WTC11 (cell line): ENCODE results near the gene TST. TPM values are rescaled to one million over a fixed set of nuclear protein-coding genes. Genes with fewer than 3 reads are reported as not detected.

Source experiments
- EMX1 ChIP-seq: fragments of 250-450 bp; sonication (Bioruptor Pico); IDR thresholded peaks from 2 replicates; pipeline ENCODE4 v1.8.0; 2021; ENCODE audit warnings: mild to moderate bottlenecking
- FOXJ3 ChIP-seq: sonication (generic); formaldehyde crosslinking; IDR thresholded peaks from 2 replicates; pipeline ENCODE4 v1.9.0; 2021; ENCODE audit warnings: missing genetic modification reagents, mild to moderate bottlenecking, borderline replicate concordance
- FOXK1 ChIP-seq: sonication (generic); formaldehyde crosslinking; IDR thresholded peaks from 2 replicates; pipeline ENCODE4 v1.8.0; 2022; ENCODE audit warnings: mild to moderate bottlenecking, moderate library complexity, missing genetic modification reagents
- FOXP1 ChIP-seq: sonication (generic); formaldehyde crosslinking; IDR thresholded peaks from 2 replicates; pipeline ENCODE4 v1.8.0; 2022; ENCODE audit warnings: missing genetic modification reagents, mild to moderate bottlenecking, moderate library complexity, borderline replicate concordance
- GTF2I ChIP-seq: fragments of 250-450 bp; sonication (Bioruptor Pico); conservative IDR thresholded peaks from 2 replicates; pipeline ENCODE4 v1.4.0; 2021; ENCODE audit warnings: mild to moderate bottlenecking
- JUN ChIP-seq: sonication (generic); formaldehyde crosslinking; IDR thresholded peaks from 2 replicates; pipeline ENCODE4 v1.8.0; 2023; ENCODE audit warnings: mild to moderate bottlenecking, missing genetic modification reagents
- MXD4 ChIP-seq: fragments of 250-450 bp; sonication (Bioruptor Pico); IDR thresholded peaks from 2 replicates; pipeline ENCODE4 v1.8.0; 2021; ENCODE audit warnings: mild to moderate bottlenecking, moderate library complexity, borderline replicate concordance
- NFATC4 ChIP-seq: fragments of 250-450 bp; sonication (Bioruptor Pico); IDR thresholded peaks from 2 replicates; pipeline ENCODE4 v1.9.0; 2021; ENCODE audit warnings: mild to moderate bottlenecking
- OVOL2 ChIP-seq: fragments of 250-450 bp; sonication (Bioruptor Pico); IDR thresholded peaks from 2 replicates; pipeline ENCODE4 v1.9.0; 2021; ENCODE audit warnings: mild to moderate bottlenecking, borderline replicate concordance
- TEAD1 ChIP-seq: sonication (generic); formaldehyde crosslinking; IDR thresholded peaks from 2 replicates; pipeline ENCODE4 v1.8.0; 2022; ENCODE audit warnings: mild to moderate bottlenecking, missing genetic modification reagents
- USF2 ChIP-seq: sonication (generic); formaldehyde crosslinking; IDR thresholded peaks from 2 replicates; pipeline ENCODE4 v1.8.1; 2023; ENCODE audit warnings: mild to moderate bottlenecking, missing genetic modification reagents, moderate library complexity
- ZNF121 ChIP-seq: sonication (generic); formaldehyde crosslinking; IDR thresholded peaks from 2 replicates; pipeline ENCODE4 v1.8.0; 2023; ENCODE audit warnings: missing genetic modification reagents
- ZNF232 ChIP-seq: sonication (generic); formaldehyde crosslinking; IDR thresholded peaks from 2 replicates; pipeline ENCODE4 v1.8.0; 2022; ENCODE audit warnings: mild to moderate bottlenecking, missing genetic modification reagents
- ZNF423 ChIP-seq: fragments of 250-450 bp; sonication (Bioruptor Pico); IDR thresholded peaks from 2 replicates; pipeline ENCODE4 v2.1.2; 2022; ENCODE audit warnings: mild to moderate bottlenecking, moderate library complexity
- total RNA-seq: library from RNA; stranded (reverse); gene quantifications from 3 replicates; pipeline ENCODE4 v1.2.3, GENCODE V29; 2021
- TF ChIP-seq, protein P1 (sequence below): sonication (generic); formaldehyde crosslinking; IDR thresholded peaks from 2 replicates; pipeline ENCODE4 v1.8.0; 2022; ENCODE audit warnings: missing genetic modification reagents
- TF ChIP-seq, protein P2 (sequence below): fragments of 250-450 bp; sonication (Bioruptor Pico); IDR thresholded peaks from 2 replicates; pipeline ENCODE4 v1.9.0; 2021; ENCODE audit warnings: moderate library complexity, mild to moderate bottlenecking, inconsistent platforms, borderline replicate concordance
- TF ChIP-seq, protein P3 (sequence below): sonication (generic); formaldehyde crosslinking; IDR thresholded peaks from 2 replicates; pipeline ENCODE4 v1.8.0; 2023; ENCODE audit warnings: missing genetic modification reagents, mild to moderate bottlenecking, borderline replicate concordance
- TF ChIP-seq, protein P4 (sequence below): sonication (generic); formaldehyde crosslinking; IDR thresholded peaks from 2 replicates; pipeline ENCODE4 v1.8.1; 2022; ENCODE audit warnings: missing genetic modification reagents, borderline replicate concordance
- TF ChIP-seq, protein P5 (sequence below): sonication (generic); formaldehyde crosslinking; IDR thresholded peaks from 2 replicates; pipeline ENCODE4 v1.8.1; 2023; ENCODE audit warnings: mild to moderate bottlenecking, moderate library complexity, missing genetic modification reagents
- TF ChIP-seq, protein P6 (sequence below): sonication (generic); formaldehyde crosslinking; IDR thresholded peaks from 2 replicates; pipeline ENCODE4 v1.8.0; 2023; ENCODE audit warnings: missing genetic modification reagents

TST gene
- total RNA-seq, 1 experiment from 2014 or later: 24.4 TPM

GRCh38 chr22:36977401-36977861, 41.8 kb downstream of the TST start (continued):
- TF ChIP-seq, protein P1, sequence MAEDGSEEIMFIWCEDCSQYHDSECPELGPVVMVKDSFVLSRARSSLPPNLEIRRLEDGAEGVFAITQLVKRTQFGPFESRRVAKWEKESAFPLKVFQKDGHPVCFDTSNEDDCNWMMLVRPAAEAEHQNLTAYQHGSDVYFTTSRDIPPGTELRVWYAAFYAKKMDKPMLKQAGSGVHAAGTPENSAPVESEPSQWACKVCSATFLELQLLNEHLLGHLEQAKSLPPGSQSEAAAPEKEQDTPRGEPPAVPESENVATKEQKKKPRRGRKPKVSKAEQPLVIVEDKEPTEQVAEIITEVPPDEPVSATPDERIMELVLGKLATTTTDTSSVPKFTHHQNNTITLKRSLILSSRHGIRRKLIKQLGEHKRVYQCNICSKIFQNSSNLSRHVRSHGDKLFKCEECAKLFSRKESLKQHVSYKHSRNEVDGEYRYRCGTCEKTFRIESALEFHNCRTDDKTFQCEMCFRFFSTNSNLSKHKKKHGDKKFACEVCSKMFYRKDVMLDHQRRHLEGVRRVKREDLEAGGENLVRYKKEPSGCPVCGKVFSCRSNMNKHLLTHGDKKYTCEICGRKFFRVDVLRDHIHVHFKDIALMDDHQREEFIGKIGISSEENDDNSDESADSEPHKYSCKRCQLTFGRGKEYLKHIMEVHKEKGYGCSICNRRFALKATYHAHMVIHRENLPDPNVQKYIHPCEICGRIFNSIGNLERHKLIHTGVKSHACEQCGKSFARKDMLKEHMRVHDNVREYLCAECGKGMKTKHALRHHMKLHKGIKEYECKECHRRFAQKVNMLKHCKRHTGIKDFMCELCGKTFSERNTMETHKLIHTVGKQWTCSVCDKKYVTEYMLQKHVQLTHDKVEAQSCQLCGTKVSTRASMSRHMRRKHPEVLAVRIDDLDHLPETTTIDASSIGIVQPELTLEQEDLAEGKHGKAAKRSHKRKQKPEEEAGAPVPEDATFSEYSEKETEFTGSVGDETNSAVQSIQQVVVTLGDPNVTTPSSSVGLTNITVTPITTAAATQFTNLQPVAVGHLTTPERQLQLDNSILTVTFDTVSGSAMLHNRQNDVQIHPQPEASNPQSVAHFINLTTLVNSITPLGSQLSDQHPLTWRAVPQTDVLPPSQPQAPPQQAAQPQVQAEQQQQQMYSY (CRISPR knock-in tag): no peak
- 0 out of 2 replicates have a peak, but pooled peaks have one; percentile 55 for TF ChIP-seq FOXP1 (CRISPR knock-in tag)
- no peak for TF ChIP-seq EMX1 (CRISPR knock-in tag)
- TF ChIP-seq, protein P2, sequence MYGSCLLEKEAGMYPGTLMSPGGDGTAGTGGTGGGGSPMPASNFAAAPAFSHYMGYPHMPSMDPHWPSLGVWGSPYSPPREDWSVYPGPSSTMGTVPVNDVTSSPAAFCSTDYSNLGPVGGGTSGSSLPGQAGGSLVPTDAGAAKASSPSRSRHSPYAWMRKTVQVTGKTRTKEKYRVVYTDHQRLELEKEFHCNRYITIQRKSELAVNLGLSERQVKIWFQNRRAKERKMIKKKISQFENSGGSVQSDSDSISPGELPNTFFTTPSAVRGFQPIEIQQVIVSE (CRISPR knock-in tag): no peak
- TF ChIP-seq, protein P3, sequence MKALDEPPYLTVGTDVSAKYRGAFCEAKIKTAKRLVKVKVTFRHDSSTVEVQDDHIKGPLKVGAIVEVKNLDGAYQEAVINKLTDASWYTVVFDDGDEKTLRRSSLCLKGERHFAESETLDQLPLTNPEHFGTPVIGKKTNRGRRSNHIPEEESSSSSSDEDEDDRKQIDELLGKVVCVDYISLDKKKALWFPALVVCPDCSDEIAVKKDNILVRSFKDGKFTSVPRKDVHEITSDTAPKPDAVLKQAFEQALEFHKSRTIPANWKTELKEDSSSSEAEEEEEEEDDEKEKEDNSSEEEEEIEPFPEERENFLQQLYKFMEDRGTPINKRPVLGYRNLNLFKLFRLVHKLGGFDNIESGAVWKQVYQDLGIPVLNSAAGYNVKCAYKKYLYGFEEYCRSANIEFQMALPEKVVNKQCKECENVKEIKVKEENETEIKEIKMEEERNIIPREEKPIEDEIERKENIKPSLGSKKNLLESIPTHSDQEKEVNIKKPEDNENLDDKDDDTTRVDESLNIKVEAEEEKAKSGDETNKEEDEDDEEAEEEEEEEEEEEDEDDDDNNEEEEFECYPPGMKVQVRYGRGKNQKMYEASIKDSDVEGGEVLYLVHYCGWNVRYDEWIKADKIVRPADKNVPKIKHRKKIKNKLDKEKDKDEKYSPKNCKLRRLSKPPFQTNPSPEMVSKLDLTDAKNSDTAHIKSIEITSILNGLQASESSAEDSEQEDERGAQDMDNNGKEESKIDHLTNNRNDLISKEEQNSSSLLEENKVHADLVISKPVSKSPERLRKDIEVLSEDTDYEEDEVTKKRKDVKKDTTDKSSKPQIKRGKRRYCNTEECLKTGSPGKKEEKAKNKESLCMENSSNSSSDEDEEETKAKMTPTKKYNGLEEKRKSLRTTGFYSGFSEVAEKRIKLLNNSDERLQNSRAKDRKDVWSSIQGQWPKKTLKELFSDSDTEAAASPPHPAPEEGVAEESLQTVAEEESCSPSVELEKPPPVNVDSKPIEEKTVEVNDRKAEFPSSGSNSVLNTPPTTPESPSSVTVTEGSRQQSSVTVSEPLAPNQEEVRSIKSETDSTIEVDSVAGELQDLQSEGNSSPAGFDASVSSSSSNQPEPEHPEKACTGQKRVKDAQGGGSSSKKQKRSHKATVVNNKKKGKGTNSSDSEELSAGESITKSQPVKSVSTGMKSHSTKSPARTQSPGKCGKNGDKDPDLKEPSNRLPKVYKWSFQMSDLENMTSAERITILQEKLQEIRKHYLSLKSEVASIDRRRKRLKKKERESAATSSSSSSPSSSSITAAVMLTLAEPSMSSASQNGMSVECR (CRISPR knock-in tag): no peak
- TF ChIP-seq, protein P4, sequence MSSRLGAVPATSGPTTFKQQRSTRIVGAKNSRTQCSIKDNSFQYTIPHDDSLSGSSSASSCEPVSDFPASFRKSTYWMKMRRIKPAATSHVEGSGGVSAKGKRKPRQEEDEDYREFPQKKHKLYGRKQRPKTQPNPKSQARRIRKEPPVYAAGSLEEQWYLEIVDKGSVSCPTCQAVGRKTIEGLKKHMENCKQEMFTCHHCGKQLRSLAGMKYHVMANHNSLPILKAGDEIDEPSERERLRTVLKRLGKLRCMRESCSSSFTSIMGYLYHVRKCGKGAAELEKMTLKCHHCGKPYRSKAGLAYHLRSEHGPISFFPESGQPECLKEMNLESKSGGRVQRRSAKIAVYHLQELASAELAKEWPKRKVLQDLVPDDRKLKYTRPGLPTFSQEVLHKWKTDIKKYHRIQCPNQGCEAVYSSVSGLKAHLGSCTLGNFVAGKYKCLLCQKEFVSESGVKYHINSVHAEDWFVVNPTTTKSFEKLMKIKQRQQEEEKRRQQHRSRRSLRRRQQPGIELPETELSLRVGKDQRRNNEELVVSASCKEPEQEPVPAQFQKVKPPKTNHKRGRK (CRISPR knock-in tag): no peak
- TF ChIP-seq TEAD1 (CRISPR knock-in tag): no peak
- TF ChIP-seq NFATC4: no peak
- no peak for TF ChIP-seq FOXJ3 (CRISPR knock-in tag)
- no peak for TF ChIP-seq USF2 (CRISPR knock-in tag)
- peak; percentile 64 for TF ChIP-seq ZNF423 (CRISPR knock-in tag)
- TF ChIP-seq ZNF121: peak; percentile 79
- TF ChIP-seq, protein P5, sequence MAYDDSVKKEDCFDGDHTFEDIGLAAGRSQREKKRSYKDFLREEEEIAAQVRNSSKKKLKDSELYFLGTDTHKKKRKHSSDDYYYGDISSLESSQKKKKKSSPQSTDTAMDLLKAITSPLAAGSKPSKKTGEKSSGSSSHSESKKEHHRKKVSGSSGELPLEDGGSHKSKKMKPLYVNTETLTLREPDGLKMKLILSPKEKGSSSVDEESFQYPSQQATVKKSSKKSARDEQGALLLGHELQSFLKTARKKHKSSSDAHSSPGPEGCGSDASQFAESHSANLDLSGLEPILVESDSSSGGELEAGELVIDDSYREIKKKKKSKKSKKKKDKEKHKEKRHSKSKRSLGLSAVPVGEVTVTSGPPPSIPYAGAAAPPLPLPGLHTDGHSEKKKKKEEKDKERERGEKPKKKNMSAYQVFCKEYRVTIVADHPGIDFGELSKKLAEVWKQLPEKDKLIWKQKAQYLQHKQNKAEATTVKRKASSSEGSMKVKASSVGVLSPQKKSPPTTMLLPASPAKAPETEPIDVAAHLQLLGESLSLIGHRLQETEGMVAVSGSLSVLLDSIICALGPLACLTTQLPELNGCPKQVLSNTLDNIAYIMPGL (CRISPR knock-in tag): peak; percentile 58; the same call in 1 of the 2 replicates
- TF ChIP-seq OVOL2: no peak
- TF ChIP-seq GTF2I (CRISPR knock-in tag): no peak
- no peak for TF ChIP-seq MXD4 (CRISPR knock-in tag)
- no peak for TF ChIP-seq JUN
- TF ChIP-seq ZNF232: no peak
- TF ChIP-seq FOXK1: 0 out of 2 replicates have a peak, but pooled peaks have one; percentile 33
- TF ChIP-seq, protein P6, sequence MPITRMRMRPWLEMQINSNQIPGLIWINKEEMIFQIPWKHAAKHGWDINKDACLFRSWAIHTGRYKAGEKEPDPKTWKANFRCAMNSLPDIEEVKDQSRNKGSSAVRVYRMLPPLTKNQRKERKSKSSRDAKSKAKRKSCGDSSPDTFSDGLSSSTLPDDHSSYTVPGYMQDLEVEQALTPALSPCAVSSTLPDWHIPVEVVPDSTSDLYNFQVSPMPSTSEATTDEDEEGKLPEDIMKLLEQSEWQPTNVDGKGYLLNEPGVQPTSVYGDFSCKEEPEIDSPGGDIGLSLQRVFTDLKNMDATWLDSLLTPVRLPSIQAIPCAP (CRISPR knock-in tag): no peak
